Trophoblast cell (in vitro differentiated cells and primary cell): ENCODE results near the gene UTS2.

Experiments used
- DNase-seq, 2 donors: peaks; one replicate each; pipeline ENCODE4 v3.0.0-alpha.2; 2016
- H2AFZ ChIP-seq: 2 replicates; pipeline ENCODE4 v1.6.1; 2013; ENCODE audit warnings: low read length, moderate library complexity, mild to moderate bottlenecking; ENCODE audit not compliant: insufficient read depth, poor library complexity
- H2AK5ac ChIP-seq: 2 replicates; pipeline ENCODE4 v1.6.1; 2013; ENCODE audit warnings: mild to moderate bottlenecking, low read length
- H2BK120ac ChIP-seq: 2 replicates; pipeline ENCODE4 v1.6.1; 2013; ENCODE audit warnings: low read length, mild to moderate bottlenecking, moderate library complexity; ENCODE audit not compliant: insufficient read depth, poor library complexity
- H2BK12ac ChIP-seq: 2 replicates; pipeline ENCODE4 v1.6.1; 2013; ENCODE audit warnings: mild to moderate bottlenecking, low read length, moderate library complexity
- H2BK5ac ChIP-seq: 2 replicates; pipeline ENCODE4 v1.6.1; 2013; ENCODE audit warnings: low read length, low read depth, moderate library complexity, mild to moderate bottlenecking; ENCODE audit not compliant: poor library complexity
- H3K14ac ChIP-seq: 2 replicates; pipeline ENCODE4 v1.6.1; 2013; ENCODE audit warnings: mild to moderate bottlenecking, low read length
- H3K18ac ChIP-seq: 2 replicates; pipeline ENCODE4 v1.6.1; 2013; ENCODE audit warnings: mild to moderate bottlenecking, low read length
- H3K23ac ChIP-seq: 2 replicates; pipeline ENCODE4 v1.6.1; 2013; ENCODE audit warnings: low read length
- H3K27ac ChIP-seq: 2 replicates; pipeline ENCODE4 v1.5.1; 2013; ENCODE audit warnings: low read depth, mild to moderate bottlenecking, inconsistent platforms, low read length, moderate library complexity
- H3K27me3 ChIP-seq: 2 replicates; pipeline ENCODE4 v1.6.1; 2013; ENCODE audit warnings: inconsistent platforms, mild to moderate bottlenecking, low read length, moderate library complexity; ENCODE audit not compliant: insufficient read depth
- H3K36me3 ChIP-seq, 2 experiments: 1 replicate in 1 of 2; 2 replicates in 1 of 2; pipeline ENCODE4 v1.6.1; 2013; ENCODE audit warnings: low read length in 2 of 2, mild to moderate bottlenecking in 2 of 2, moderate library complexity in 1 of 2; ENCODE audit not compliant: insufficient read depth in 2 of 2, control insufficient read depth in 1 of 2
- H3K4ac ChIP-seq: 2 replicates; pipeline ENCODE4 v1.6.1; 2013; ENCODE audit warnings: low read depth, mild to moderate bottlenecking, low read length, moderate library complexity
- H3K4me1 ChIP-seq, 2 experiments: 1 replicate in 1 of 2; 2 replicates in 1 of 2; pipeline ENCODE4 v1.6.1; 2013; ENCODE audit warnings: low read length in 2 of 2, mild to moderate bottlenecking in 2 of 2, moderate library complexity in 1 of 2; ENCODE audit not compliant: insufficient read depth in 2 of 2, control insufficient read depth in 1 of 2
- H3K4me2 ChIP-seq: 2 replicates; pipeline ENCODE4 v1.6.1; 2013; ENCODE audit warnings: inconsistent platforms, mild to moderate bottlenecking, low read length, moderate library complexity
- H3K4me3 ChIP-seq: 2 replicates; pipeline ENCODE4 v1.5.1; 2013; ENCODE audit warnings: mild to moderate bottlenecking, low read depth, low read length, inconsistent platforms
- H3K79me1 ChIP-seq: one replicate; pipeline ENCODE4 v1.6.1; 2013; ENCODE audit warnings: low read length
- H3K79me2 ChIP-seq: 2 replicates; pipeline ENCODE4 v1.6.1; 2013; ENCODE audit warnings: low read length, mild to moderate bottlenecking; ENCODE audit not compliant: control insufficient read depth, insufficient read depth, poor library complexity
- H3K9ac ChIP-seq: 2 replicates; pipeline ENCODE4 v1.6.1; 2013; ENCODE audit warnings: mild to moderate bottlenecking, low read length
- H3K9me3 ChIP-seq: 2 replicates; pipeline ENCODE4 v1.6.1; 2013; ENCODE audit warnings: low read depth, mild to moderate bottlenecking, control low read depth, inconsistent platforms, low read length; ENCODE audit not compliant: insufficient read depth
- H4K12ac ChIP-seq: 2 replicates; pipeline ENCODE4 v1.6.1; 2013; ENCODE audit warnings: low read depth, mild to moderate bottlenecking, low read length, moderate library complexity
- H4K8ac ChIP-seq: 2 replicates; pipeline ENCODE4 v1.6.1; 2013; ENCODE audit warnings: low read depth, mild to moderate bottlenecking, low read length, moderate library complexity
- H4K91ac ChIP-seq: one replicate; pipeline ENCODE4 v1.6.1; 2013; ENCODE audit warnings: low read depth, mild to moderate bottlenecking, low read length, moderate library complexity
- WGBS: extraction: QIAGEN DNeasy Blood & Tissue Kit; methylation state at CpG from one replicate; pipeline ENCODE4 v1.1.7; 2013; ENCODE audit warnings: missing lambda C conversion rate; ENCODE audit not compliant: insufficient read length, insufficient coverage; ENCODE audit errors: extremely low coverage; 5-methylcytosine and 5-hydroxymethylcytosine counted together

Gene UTS2

DNA sequence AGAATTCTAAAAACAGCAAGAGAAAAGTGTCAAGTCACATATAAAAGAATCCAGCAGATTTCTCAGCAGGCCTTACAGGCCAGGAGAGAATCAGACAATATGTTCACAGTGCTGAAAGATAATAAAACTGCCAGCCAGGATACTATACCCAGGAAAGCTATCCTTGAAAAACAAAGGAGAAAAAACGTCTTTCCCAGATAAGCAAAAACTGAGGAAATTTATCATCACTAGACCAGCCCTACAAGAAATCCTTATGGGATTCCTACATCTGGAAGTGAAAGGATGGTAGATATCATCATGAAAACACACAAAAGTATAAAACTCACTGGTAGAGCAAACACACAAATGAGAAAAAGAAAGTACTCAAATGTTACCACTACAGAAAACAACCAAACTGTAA, 25.2 kb upstream of the UTS2 start:
- Histone ChIP-seq H3K23ac (no peak overlapping the region), H4K91ac (no peak overlapping the region), H2BK120ac (no peak overlapping the region), H3K9ac (no peak overlapping the region), H3K9me3 (peaks cover 8% of the 10 kb centered on the region), H3K79me2 (no peaks in the 10 kb centered on the region), H3K4ac (no peak overlapping the region), H3K27ac (no peak overlapping the region), H3K4me2 (no peak overlapping the region), H3K79me1 (no peaks in the 10 kb centered on the region), H3K14ac (no peak overlapping the region), H3K27me3 (no peaks in the 10 kb centered on the region), H3K4me1 (no peaks in the 10 kb centered on the region), H2AK5ac (no peak overlapping the region), H3K36me3 (no peaks in the 10 kb centered on the region), H4K12ac (no peak overlapping the region), H3K18ac (no peak overlapping the region), H2BK12ac (no peak overlapping the region), H4K8ac (no peak overlapping the region), H3K4me3 (no peak overlapping the region), H2AFZ (no peak overlapping the region), H2BK5ac (no peak overlapping the region)
- DNase-seq, result no peak
- no CpG with 5 or more reads among the region's 1 CpG for WGBS

DNA sequence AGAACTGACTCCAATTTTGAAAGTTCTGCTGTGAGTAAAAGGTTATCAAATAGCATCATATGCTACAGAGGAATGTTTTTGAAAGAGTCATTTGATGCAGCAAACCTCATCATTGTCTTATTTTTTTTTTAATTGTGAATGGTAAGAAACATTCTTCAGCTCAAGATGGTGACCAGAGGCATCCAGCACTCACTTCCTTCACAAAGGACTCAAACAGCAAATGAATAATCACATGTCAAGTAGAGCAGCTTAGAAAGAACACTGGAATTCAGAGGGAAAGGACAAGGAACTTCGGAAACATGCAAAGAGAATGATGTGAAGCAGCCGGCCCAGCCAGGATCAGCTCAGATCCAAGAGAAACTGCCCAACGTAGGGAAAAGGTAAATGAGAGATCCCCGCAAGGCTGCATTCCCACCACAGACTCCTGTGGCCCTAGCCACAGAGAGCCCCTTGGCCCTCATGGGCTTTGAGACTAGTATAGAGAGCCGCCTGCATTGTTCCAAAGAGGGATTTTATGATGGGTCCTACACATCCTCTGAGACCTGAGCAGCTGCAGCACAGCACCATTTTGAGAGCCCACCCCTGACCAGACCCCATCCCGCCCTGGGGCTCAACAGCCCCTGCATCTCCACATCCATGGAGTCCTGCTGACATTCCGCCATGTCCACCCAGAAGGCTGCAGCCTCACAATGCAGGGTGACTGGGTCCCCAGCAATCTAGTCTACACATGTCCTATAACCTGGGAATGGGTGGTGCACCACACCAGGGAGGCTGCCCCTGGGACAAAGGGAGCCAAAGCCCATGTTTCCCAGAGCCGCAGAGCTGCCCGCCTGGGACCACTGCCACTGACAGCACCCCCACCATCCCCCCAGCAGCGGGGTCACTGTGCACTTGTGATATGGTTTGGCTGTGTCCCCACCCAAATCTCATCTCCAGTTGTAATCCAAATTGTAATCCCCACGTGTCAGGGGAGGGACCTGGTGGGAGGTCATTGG, 21.2 kb upstream of the UTS2 start:
- Histone ChIP-seq H4K12ac (no peak overlapping the region), H2AK5ac (no peak overlapping the region), H3K27me3 (no peaks in the 10 kb centered on the region), H3K27ac (no peak overlapping the region), H2BK12ac (no peak overlapping the region), H4K91ac (no peak overlapping the region), H3K36me3 (no peaks in the 10 kb centered on the region), H2BK5ac (no peak overlapping the region), H3K9ac (no peak overlapping the region), H3K4me2 (no peak overlapping the region), H2BK120ac (no peak overlapping the region), H3K14ac (no peak overlapping the region), H3K18ac (no peak overlapping the region), H3K4ac (no peak overlapping the region), H3K4me1 (no peaks in the 10 kb centered on the region), H3K79me2 (no peaks in the 10 kb centered on the region), H3K9me3 (peaks cover 8% of the 10 kb centered on the region), H2AFZ (no peak overlapping the region), H4K8ac (no peak overlapping the region), H3K4me3 (no peak overlapping the region), H3K23ac (no peak overlapping the region), H3K79me1 (no peaks in the 10 kb centered on the region)
- no peak for DNase-seq
- no CpG with 5 or more reads among the region's 11 CpGs for WGBS

GRCh38 chr1:7871136-7871535, 18.3 kb upstream of the UTS2 start:
- Histone ChIP-seq H4K91ac (no peak overlapping the region), H3K4me2 (no peak overlapping the region), H3K79me1 (no peaks in the 10 kb centered on the region), H4K8ac (no peak overlapping the region), H2AFZ (no peak overlapping the region), H2AK5ac (no peak overlapping the region), H4K12ac (no peak overlapping the region), H3K36me3 (no peaks in the 10 kb centered on the region), H3K18ac (no peak overlapping the region), H3K4ac (no peak overlapping the region), H2BK5ac (no peak overlapping the region), H3K4me1 (no peaks in the 10 kb centered on the region), H3K27me3 (no peaks in the 10 kb centered on the region), H3K27ac (no peak overlapping the region), H3K79me2 (no peaks in the 10 kb centered on the region), H3K9ac (no peak overlapping the region), H3K4me3 (no peak overlapping the region), H2BK12ac (no peak overlapping the region), H3K14ac (no peak overlapping the region), H3K23ac (no peak overlapping the region), H2BK120ac (no peak overlapping the region), H3K9me3 (peaks cover 5% of the 10 kb centered on the region)
- DNase-seq, result no peak
- no CpG with 5 or more reads among the region's 6 CpGs for WGBS

- no peak overlapping the region for H3K23ac ChIP-seq
- no peak overlapping the region for H2BK12ac ChIP-seq
- no peak overlapping the region for H3K14ac ChIP-seq
- H3K9me3 ChIP-seq, result no peaks in the 10 kb centered on the region
- no peak overlapping the region for H3K27ac ChIP-seq
- no peak overlapping the region for H2AFZ ChIP-seq
- no peak overlapping the region for H4K91ac ChIP-seq
- H4K12ac ChIP-seq, result no peak overlapping the region
- H3K79me1 ChIP-seq, result no peaks in the 10 kb centered on the region
- no peak overlapping the region for H2BK120ac ChIP-seq
- no peaks in the 10 kb centered on the region for H3K27me3 ChIP-seq
- H3K79me2 ChIP-seq, result no peaks in the 10 kb centered on the region
- H3K36me3 ChIP-seq, result no peaks in the 10 kb centered on the region
- no peak overlapping the region for H4K8ac ChIP-seq
- no peak overlapping the region for H3K4me2 ChIP-seq
- H2BK5ac ChIP-seq, result no peak overlapping the region
- DNase-seq, result no peak
- no peaks in the 10 kb centered on the region for H3K4me1 ChIP-seq
- no peak overlapping the region for H3K4me3 ChIP-seq
- H3K4ac ChIP-seq, result no peak overlapping the region
- H3K9ac ChIP-seq, result no peak overlapping the region
- no CpG with 5 or more reads among the region's 16 CpGs for WGBS
- H3K18ac ChIP-seq, result no peak overlapping the region
- H2AK5ac ChIP-seq, result no peak overlapping the region
Measured at GRCh38 chr1:7869136-7869920, 16.5 kb upstream of the UTS2 start.
